CD4-positive, alpha-beta T cell treated with Interleukin-1 beta for 1 hour (primary cell): ENCODE measurements around the gene PROM1.

Experiments
- DNase-seq, 2 donors: peaks; one replicate each; pipeline ENCODE4 v3.0.0-alpha.2; 2020 to 2022

PROM1 gene

DNA sequence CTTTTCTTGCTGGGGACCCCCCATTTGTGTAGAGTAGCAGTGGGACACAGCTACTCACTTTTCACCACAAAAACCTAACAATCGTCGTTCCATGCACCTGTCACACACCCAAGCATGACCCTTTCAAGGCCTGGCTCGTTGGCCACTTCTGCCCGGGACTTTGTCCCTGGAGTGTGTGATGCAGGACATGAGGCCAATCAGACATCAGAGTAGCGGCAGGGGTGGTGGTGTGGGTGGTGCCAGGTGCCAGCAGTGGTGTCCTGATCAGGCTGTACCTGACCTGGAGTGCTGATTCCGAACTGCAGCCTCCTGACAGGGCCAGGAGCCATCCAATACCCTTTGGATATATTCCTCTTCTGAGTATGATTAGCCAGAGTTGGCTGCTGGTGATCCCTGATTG, 23.1 kb upstream of the PROM1 start:
- no peak for DNase-seq

DNA sequence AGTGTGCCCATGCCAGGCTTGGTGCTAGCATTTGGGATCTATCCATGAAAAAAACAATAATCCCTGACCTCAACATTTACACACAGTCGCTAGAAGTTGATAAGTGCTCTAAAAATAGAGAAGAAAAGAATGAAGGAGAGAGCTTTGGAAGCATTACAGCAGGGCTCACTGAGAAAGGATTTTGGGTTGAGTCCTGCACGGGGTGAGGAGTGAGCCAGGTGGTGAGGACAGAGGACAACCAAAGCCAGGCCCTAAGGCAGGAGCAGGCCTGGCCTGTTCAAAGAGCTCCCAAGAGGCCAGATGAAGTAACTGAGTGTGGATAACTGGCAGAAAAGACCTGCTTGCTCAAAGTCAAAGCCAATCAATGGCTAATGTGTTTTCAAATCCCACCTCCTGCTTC, 20.7 kb upstream of the PROM1 start:
- DNase-seq, result no peak

DNA sequence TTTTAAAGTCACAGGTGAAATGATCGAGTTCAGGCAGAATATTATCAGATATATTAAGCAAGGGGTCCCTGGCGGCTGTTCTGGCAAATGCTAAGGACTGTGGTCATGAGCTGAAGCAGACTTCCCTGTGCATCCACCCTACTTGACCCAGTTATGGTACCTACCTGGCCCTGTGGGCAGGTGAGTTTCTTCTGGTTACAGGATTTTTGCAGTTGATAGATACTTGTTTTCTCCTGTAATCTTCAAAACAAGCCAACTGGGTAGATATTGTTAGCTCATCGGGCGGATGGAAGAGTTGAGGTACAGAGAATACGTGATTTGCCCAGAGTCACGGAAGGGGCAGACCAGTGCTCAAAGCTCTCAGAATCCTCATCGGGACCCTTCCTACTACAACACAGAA, 18.5 kb upstream of the PROM1 start:
- DNase-seq, result no peak

- DNase-seq, result no peak
Observed at GRCh38 chr4:16100833-16101232, 17.0 kb upstream of the PROM1 start.

GRCh38 chr4:16092682-16093319, 9.0 kb upstream of the PROM1 start:
- no peak for DNase-seq

GRCh38 chr4:16090096-16090705, 6.4 kb upstream of the PROM1 start:
- DNase-seq, result no peak

GRCh38 chr4:16089156-16089555, 5.3 kb upstream of the PROM1 start:
- no peak for DNase-seq

- DNase-seq, result no peak
Observed at GRCh38 chr4:16088601-16089000, 4.8 kb upstream of the PROM1 start.

GRCh38 chr4:16085822-16086221, 2.0 kb upstream of the PROM1 start:
- no peak for DNase-seq

DNA sequence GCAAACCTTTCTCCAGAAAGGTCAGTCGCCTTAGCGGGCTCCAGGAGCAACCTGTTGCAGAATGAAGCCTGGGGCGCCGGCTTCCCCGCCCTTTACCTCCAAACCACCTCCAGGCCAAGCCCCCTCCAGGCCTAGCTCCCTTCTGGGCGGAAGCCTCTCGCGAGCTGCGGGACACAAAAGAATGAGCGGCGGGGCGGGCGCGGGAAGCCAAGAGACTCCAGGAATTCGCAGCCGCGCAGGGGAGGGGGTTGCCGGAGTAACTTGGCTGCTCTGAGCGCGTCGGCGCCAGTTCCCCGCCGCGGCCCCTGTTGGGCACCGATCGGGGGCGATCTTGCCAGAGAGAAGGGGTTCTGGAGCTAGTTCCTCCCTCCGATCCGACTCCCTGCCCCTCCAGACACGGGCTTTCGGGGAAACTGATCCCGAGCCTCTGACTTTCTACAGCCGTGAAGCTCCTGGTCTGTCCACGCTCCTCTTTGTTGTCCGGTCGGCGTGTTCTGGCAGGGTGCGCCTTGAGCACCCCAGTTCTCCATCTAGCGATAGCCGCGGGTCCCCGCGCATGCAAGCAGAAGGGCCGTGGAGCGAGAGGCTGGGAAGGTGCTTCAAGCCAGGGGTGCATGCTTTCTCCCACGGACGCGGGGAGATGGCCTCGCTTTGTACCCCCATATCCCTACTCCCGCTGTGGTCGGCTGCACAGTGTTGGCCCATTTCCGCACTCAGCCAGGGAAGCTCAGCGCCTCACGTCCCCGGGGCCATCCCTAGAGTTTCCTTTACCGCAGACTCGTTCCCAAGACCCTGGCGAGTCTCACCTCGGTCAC, 1.2 kb downstream of the PROM1 start:
- DNase-seq, result no peak

- DNase-seq, result no peak
Observed at GRCh38 chr4:16082041-16082425, 1.8 kb downstream of the PROM1 start.

GRCh38 chr4:16079046-16079445, 4.8 kb downstream of the PROM1 start:
- no peak for DNase-seq

GRCh38 chr4:16078195-16078760, 5.5 kb downstream of the PROM1 start:
- no peak for DNase-seq

- DNase-seq, result no peak
Observed at GRCh38 chr4:16077786-16078185, 6.0 kb downstream of the PROM1 start.

DNA sequence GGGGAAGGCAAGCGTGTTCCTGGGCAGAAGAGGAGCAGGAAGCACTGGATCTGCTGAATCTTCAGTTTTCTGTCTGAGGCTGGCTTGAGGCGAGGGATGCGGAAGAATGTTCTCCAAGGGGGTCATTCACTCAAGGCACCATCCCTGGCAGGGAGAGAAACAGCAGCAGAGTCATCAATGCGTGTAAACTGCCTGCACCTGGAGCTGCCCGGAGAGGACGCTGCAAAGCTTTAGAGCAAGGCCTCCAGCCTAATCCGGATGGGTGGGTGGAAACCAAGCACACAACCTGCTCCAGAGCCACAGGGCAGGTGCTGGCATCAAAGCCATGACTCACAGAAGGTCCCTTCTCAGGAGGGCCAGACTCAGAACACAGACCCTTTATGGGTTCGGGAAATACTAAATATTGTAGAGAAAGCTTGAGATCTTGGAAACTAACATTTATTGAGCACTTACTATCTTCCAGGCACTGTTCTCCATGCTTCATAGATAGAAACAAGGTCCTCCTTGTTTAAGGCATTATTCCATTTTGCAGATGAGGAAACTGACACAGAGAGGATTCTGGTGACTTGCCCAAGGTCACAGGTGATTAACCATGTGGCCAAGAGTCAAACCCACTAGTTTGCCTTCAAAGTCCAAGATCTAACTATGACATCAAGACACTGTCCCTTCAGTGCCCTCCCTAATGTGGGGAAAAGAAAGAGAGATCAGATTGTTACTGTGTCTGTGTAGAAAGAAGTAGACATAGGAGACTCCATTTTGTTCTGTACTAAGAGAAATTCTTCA, 7.7 kb downstream of the PROM1 start:
- no peak for DNase-seq

DNA sequence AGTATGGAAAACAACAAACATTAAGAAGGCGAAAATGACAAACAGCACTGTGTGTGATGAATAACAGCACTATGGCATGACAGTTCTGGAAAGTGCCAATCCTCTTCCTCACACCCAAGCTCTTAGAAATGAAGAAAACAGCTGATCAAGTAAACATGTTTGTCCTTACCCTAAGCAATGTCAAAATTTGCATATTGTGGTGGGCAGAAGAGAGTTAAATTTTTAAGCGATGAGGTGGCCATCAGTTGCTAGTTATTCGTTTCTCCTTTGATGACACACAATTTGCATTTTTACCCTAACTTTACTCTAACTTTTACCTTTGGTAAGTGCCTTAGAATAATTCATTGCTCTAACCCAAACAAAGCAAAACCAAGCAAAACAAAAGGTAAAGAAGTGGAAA, 8.8 kb downstream of the PROM1 start:
- no peak for DNase-seq

GRCh38 chr4:16072168-16072567, 11.7 kb downstream of the PROM1 start:
- no peak for DNase-seq

DNA sequence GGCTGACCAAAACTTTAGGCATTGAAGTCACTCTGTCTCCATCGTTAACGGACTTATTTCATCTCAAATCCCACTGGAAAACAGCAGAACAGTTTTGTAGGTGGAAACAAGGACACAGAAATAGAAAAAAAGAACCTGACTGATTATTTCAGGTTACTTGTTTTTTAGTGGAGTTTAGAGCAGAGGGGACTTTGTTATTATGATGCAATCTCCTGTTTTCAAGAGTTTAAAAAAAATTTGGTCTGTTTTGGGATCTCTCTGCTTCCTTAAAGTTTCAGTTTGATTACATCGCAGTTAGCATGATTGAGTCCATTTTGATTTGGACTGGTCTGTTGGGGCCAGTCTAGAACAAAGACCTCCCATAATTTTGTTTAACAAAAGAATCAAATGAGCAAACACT, 13.6 kb downstream of the PROM1 start:
- DNase-seq, result no peak

DNA sequence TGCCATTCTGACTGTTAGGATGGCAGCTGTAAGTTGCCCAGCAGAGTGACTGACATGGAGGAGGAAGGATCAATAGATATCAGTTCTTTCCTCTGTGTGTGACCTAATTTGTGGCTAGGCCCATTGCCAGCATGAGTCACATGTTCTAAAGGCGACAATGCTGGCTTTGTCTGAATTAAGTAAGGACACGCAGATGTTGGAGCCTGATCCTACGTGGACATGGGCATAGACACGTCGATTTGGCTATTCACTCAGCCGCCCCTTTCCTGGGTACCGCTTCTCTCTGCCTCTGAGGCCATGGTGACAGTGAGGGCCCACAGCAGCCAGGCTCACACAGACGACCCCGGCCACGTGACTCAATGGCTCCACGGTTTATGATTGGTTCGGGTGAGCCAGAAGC, 16.3 kb downstream of the PROM1 start:
- DNase-seq, result no peak

- DNase-seq, result no peak
Observed at GRCh38 chr4:16066586-16067128, 17.2 kb downstream of the PROM1 start.

GRCh38 chr4:16065066-16065465, 18.8 kb downstream of the PROM1 start:
- DNase-seq, result no peak

DNA sequence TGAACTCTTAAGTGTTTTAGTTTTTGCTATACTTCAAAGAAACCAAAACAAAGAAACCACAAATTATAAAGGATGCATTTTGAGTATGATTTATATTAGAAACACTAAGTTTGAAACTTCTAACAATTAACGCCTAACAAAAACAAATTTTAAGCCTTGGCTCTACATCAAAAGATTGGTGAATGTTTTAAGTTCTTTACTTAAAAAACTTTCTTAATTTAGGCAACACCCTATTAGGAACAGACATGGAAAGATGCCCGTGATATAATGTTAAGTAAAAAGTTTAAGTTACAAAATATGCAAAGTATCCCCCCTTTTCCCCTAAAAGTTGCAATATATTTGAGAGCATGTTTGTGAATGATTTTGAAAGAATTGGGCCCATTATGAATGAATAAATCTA, 21.2 kb downstream of the PROM1 start:
- DNase-seq, result no peak
